WTC11 (cell line): Measurements from ENCODE around the gene TXNDC2. TPM values are rescaled to one million over a fixed set of nuclear protein-coding genes. Genes with fewer than 3 reads are reported as not detected.
"Not testable (repeated sequence)": the region's sequence is repeated elsewhere in the genome, so short reads cannot be mapped to it uniquely, and the experiment has no call there.

Experiments
- ATAC-seq: fragments of 200-7000 bp; cut with Tn5 transposase; 2 replicates; pipeline ENCODE4 v1.10.0; 2021; ENCODE audit warnings: mild to moderate bottlenecking, moderate library complexity
- CTCF ChIA-PET: fragments of 300-600 bp; sonication (Branson Sonifier 250); formaldehyde crosslinking; loops from one replicate; lab custom pipeline; 2021; ENCODE audit warnings: antibody characterized with exemption; lab: Charles Lee
- POLR2A ChIA-PET: fragments of 350-600 bp; sonication (Branson Sonifier 250); formaldehyde crosslinking; loops from one replicate; lab custom pipeline; 2021; ENCODE audit warnings: antibody characterized with exemption; lab: Charles Lee
- DNase-seq: peaks from one replicate; pipeline ENCODE4 v3.0.0; 2021; ENCODE audit warnings: low spot score
- H3K27ac Mint-ChIP-seq: 2 replicates; pipeline ENCODE4 v1.8.0; 2021; ENCODE audit warnings: mixed read lengths
- H3K27me3 Mint-ChIP-seq: 2 replicates; pipeline ENCODE4 v1.8.0; 2021; ENCODE audit warnings: low read depth, mild to moderate bottlenecking, moderate library complexity, mixed read lengths
- H3K36me3 Mint-ChIP-seq: 2 replicates; pipeline ENCODE4 v1.8.0; 2021; ENCODE audit warnings: mixed read lengths
- H3K4me1 Mint-ChIP-seq: 2 replicates; pipeline ENCODE4 v1.8.0; 2022; ENCODE audit warnings: mixed read lengths
- H3K4me3 Mint-ChIP-seq: 2 replicates; pipeline ENCODE4 v1.8.0; 2021; ENCODE audit warnings: mild to moderate bottlenecking, moderate library complexity, mixed read lengths
- H3K9me3 Mint-ChIP-seq: 2 replicates; pipeline ENCODE4 v1.8.0; 2021; ENCODE audit warnings: mixed read lengths
- ESRRA ChIP-seq: sonication (generic); formaldehyde crosslinking; IDR thresholded peaks from 2 replicates; pipeline ENCODE4 v1.8.1; 2022; ENCODE audit warnings: mild to moderate bottlenecking, missing genetic modification reagents, borderline replicate concordance
- FOXP1 ChIP-seq: sonication (generic); formaldehyde crosslinking; IDR thresholded peaks from 2 replicates; pipeline ENCODE4 v1.8.0; 2022; ENCODE audit warnings: missing genetic modification reagents, mild to moderate bottlenecking, moderate library complexity, borderline replicate concordance
- JAZF1 ChIP-seq: fragments of 250-450 bp; sonication (Bioruptor Pico); IDR thresholded peaks from 2 replicates; pipeline ENCODE4 v1.9.0; 2021; ENCODE audit warnings: moderate library complexity, mild to moderate bottlenecking, inconsistent platforms
- KAT7 ChIP-seq: sonication (generic); formaldehyde crosslinking; IDR thresholded peaks from 2 replicates; pipeline ENCODE4 v1.8.1; 2023; ENCODE audit warnings: missing genetic modification reagents, mild to moderate bottlenecking, borderline replicate concordance
- MXD4 ChIP-seq: fragments of 250-450 bp; sonication (Bioruptor Pico); IDR thresholded peaks from 2 replicates; pipeline ENCODE4 v1.8.0; 2021; ENCODE audit warnings: mild to moderate bottlenecking, moderate library complexity, borderline replicate concordance
- NFYB ChIP-seq: sonication (generic); formaldehyde crosslinking; conservative IDR thresholded peaks from 2 replicates; pipeline ENCODE4 v1.8.0; 2022; ENCODE audit warnings: low read depth, missing genetic modification reagents
- OVOL2 ChIP-seq: fragments of 250-450 bp; sonication (Bioruptor Pico); IDR thresholded peaks from 2 replicates; pipeline ENCODE4 v1.9.0; 2021; ENCODE audit warnings: mild to moderate bottlenecking, borderline replicate concordance
- TP53 ChIP-seq: sonication (generic); formaldehyde crosslinking; IDR thresholded peaks from 2 replicates; pipeline ENCODE4 v1.8.1; 2023; ENCODE audit warnings: mild to moderate bottlenecking, missing genetic modification reagents
- ZNF232 ChIP-seq: sonication (generic); formaldehyde crosslinking; IDR thresholded peaks from 2 replicates; pipeline ENCODE4 v1.8.0; 2022; ENCODE audit warnings: mild to moderate bottlenecking, missing genetic modification reagents
- ZNF263 ChIP-seq: sonication (generic); formaldehyde crosslinking; IDR thresholded peaks from 2 replicates; pipeline ENCODE4 v1.8.1; 2022; ENCODE audit warnings: low read depth, mild to moderate bottlenecking, moderate library complexity, missing genetic modification reagents
- ZNF416 ChIP-seq: fragments of 250-450 bp; sonication (Bioruptor Pico); IDR thresholded peaks from 2 replicates; pipeline ENCODE4 v1.9.0; 2021; ENCODE audit warnings: mild to moderate bottlenecking, inconsistent platforms
- total RNA-seq: library from RNA; stranded (reverse); gene quantifications from 3 replicates; pipeline ENCODE4 v1.2.3, GENCODE V29; 2021
- TF ChIP-seq, protein P1 (sequence below): fragments of 250-450 bp; sonication (Bioruptor Pico); IDR thresholded peaks from 2 replicates; pipeline ENCODE4 v1.9.0; 2021; ENCODE audit warnings: mild to moderate bottlenecking
- TF ChIP-seq, protein P2 (sequence below): sonication (generic); formaldehyde crosslinking; IDR thresholded peaks from 2 replicates; pipeline ENCODE4 v1.8.0; 2022; ENCODE audit warnings: mild to moderate bottlenecking, missing genetic modification reagents
- TF ChIP-seq, protein P3 (sequence below): sonication (generic); formaldehyde crosslinking; IDR thresholded peaks from 2 replicates; pipeline ENCODE4 v1.8.1; 2022; ENCODE audit warnings: low read depth, mild to moderate bottlenecking, moderate library complexity, missing genetic modification reagents, borderline replicate concordance
- TF ChIP-seq, protein P4 (sequence below): sonication (generic); formaldehyde crosslinking; conservative IDR thresholded peaks from 2 replicates; pipeline ENCODE4 v1.8.1; 2022; ENCODE audit warnings: mild to moderate bottlenecking, missing genetic modification reagents
- TF ChIP-seq, protein P5 (sequence below): fragments of 200-600 bp; IDR thresholded peaks from 2 replicates; pipeline ENCODE4 v1.8.0; 2022; ENCODE audit warnings: antibody characterized with exemption
- TF ChIP-seq, protein P6 (sequence below): sonication (generic); formaldehyde crosslinking; IDR thresholded peaks from 2 replicates; pipeline ENCODE4 v1.8.1; 2023; ENCODE audit warnings: mild to moderate bottlenecking, missing genetic modification reagents, moderate library complexity
- TF ChIP-seq, protein P7 (sequence below): sonication (generic); formaldehyde crosslinking; IDR thresholded peaks from 2 replicates; pipeline ENCODE4 v1.8.1; 2022; ENCODE audit warnings: missing genetic modification reagents, borderline replicate concordance
- TF ChIP-seq, protein P8 (sequence below): sonication (generic); formaldehyde crosslinking; IDR thresholded peaks from 2 replicates; pipeline ENCODE4 v1.8.0; 2022; ENCODE audit warnings: mild to moderate bottlenecking, missing genetic modification reagents
- TF ChIP-seq, protein P9 (sequence below): fragments of 250-450 bp; sonication (Bioruptor Pico); IDR thresholded peaks from 2 replicates; pipeline ENCODE4 v1.9.0; 2021; ENCODE audit warnings: mild to moderate bottlenecking, borderline replicate concordance

The TXNDC2 gene
- total RNA-seq, 1 experiment from 2014 or later: 0.26 TPM

DNA sequence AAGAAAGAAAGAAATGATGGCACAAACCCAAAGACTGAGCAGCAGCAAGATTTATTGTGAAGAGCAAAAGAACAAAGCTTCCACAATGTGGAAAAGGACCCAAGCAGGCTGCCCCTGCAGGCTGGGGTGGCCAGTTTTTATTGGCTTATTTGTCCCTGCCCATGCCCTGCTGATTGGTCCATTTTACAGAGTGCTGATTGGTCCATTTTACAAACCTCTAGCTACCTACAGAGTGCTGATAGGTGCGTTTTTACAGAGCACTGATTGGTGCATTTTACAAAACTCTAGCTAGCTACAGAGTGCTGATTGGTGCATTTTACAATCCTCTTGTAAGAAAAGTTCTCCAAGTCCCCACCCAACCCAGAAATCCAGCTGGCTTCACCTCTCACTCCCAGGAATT is 26.5 kb downstream of the TXNDC2 start:
- POLR2A ChIA-PET: interaction anchor here (1.8 kb wide), 1 partner anchor 74 kb away, joined by 8 read pairs; no protein-coding TSS in a partner anchor
- DNase-seq, H3K36me3 Mint-ChIP-seq, H3K27me3 Mint-ChIP-seq, H3K9me3 Mint-ChIP-seq, H3K27ac Mint-ChIP-seq, H3K4me3 Mint-ChIP-seq, ATAC-seq, CTCF ChIA-PET: not testable (repeated sequence)
- H3K4me1 Mint-ChIP-seq: peaks cover 23% of the 10 kb centered on the region
- peak; percentile 57 for TF ChIP-seq NFYB (CRISPR knock-in tag)

DNA sequence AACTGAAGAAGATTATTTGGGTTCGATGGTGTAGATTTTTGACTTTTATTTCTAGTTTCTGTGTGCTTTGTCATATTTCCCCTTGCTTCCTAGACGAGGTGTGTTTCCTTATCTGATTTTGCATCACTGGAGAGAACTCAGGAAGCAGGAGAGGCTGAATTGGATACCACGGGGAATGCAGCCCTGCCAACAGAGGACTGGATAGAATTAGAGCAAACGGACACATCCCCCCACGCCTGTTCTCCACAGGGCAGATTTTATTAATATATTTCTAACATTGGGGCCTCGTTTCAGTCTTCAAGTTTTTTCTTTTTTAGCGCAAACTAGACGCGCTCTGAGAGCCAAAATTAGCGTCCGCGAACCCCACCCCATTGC is 27.4 kb downstream of the TXNDC2 start:
- POLR2A ChIA-PET: interaction anchor here (0.6 to 1.8 kb wide), 6 partner anchors 9 to 298 kb away, joined by 3 to 8 read pairs (median 5); no protein-coding TSS in a partner anchor
- CTCF ChIA-PET: interaction anchor here (1.0 to 1.3 kb wide), 4 partner anchors 8 to 122 kb away, joined by 3 read pairs; no protein-coding TSS in a partner anchor
- H3K4me3 Mint-ChIP-seq: peak overlapping the region; percentile 85
- no peaks in the 10 kb centered on the region; the same call in 1 of the 2 replicates for H3K27me3 Mint-ChIP-seq
- peaks cover 5% of the 10 kb centered on the region; the same call in 1 of the 2 replicates for H3K9me3 Mint-ChIP-seq
- H3K36me3 Mint-ChIP-seq: no peaks in the 10 kb centered on the region
- DNase-seq (no peak), ATAC-seq (peak; percentile 2; the same call in 1 of the 2 replicates)
- no peak overlapping the region for H3K27ac Mint-ChIP-seq
- H3K4me1 Mint-ChIP-seq: peaks cover 23% of the 10 kb centered on the region
- TF ChIP-seq ESRRA (CRISPR knock-in tag) (no peak), KAT7 (CRISPR knock-in tag) (no peak), OVOL2 (CRISPR knock-in tag) (no peak), JAZF1 (CRISPR knock-in tag) (no peak), MXD4 (CRISPR knock-in tag) (no peak), ZNF263 (CRISPR knock-in tag) (no peak), FOXP1 (CRISPR knock-in tag) (no peak), ZNF232 (CRISPR knock-in tag) (no peak), ZNF416 (no peak), TP53 (CRISPR knock-in tag) (no peak)
- TF ChIP-seq, protein P1, sequence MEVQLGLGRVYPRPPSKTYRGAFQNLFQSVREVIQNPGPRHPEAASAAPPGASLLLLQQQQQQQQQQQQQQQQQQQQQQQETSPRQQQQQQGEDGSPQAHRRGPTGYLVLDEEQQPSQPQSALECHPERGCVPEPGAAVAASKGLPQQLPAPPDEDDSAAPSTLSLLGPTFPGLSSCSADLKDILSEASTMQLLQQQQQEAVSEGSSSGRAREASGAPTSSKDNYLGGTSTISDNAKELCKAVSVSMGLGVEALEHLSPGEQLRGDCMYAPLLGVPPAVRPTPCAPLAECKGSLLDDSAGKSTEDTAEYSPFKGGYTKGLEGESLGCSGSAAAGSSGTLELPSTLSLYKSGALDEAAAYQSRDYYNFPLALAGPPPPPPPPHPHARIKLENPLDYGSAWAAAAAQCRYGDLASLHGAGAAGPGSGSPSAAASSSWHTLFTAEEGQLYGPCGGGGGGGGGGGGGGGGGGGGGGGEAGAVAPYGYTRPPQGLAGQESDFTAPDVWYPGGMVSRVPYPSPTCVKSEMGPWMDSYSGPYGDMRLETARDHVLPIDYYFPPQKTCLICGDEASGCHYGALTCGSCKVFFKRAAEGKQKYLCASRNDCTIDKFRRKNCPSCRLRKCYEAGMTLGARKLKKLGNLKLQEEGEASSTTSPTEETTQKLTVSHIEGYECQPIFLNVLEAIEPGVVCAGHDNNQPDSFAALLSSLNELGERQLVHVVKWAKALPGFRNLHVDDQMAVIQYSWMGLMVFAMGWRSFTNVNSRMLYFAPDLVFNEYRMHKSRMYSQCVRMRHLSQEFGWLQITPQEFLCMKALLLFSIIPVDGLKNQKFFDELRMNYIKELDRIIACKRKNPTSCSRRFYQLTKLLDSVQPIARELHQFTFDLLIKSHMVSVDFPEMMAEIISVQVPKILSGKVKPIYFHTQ (CRISPR knock-in tag): no peak
- TF ChIP-seq, protein P2, sequence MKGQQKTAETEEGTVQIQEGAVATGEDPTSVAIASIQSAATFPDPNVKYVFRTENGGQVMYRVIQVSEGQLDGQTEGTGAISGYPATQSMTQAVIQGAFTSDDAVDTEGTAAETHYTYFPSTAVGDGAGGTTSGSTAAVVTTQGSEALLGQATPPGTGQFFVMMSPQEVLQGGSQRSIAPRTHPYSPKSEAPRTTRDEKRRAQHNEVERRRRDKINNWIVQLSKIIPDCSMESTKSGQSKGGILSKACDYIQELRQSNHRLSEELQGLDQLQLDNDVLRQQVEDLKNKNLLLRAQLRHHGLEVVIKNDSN (CRISPR knock-in tag): no peak
- TF ChIP-seq, protein P3, sequence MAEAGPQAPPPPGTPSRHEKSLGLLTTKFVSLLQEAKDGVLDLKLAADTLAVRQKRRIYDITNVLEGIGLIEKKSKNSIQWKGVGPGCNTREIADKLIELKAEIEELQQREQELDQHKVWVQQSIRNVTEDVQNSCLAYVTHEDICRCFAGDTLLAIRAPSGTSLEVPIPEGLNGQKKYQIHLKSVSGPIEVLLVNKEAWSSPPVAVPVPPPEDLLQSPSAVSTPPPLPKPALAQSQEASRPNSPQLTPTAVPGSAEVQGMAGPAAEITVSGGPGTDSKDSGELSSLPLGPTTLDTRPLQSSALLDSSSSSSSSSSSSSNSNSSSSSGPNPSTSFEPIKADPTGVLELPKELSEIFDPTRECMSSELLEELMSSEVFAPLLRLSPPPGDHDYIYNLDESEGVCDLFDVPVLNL (CRISPR knock-in tag): no peak
- TF ChIP-seq, protein P4, sequence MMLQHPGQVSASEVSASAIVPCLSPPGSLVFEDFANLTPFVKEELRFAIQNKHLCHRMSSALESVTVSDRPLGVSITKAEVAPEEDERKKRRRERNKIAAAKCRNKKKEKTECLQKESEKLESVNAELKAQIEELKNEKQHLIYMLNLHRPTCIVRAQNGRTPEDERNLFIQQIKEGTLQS (CRISPR knock-in tag): no peak
- TF ChIP-seq, protein P5, sequence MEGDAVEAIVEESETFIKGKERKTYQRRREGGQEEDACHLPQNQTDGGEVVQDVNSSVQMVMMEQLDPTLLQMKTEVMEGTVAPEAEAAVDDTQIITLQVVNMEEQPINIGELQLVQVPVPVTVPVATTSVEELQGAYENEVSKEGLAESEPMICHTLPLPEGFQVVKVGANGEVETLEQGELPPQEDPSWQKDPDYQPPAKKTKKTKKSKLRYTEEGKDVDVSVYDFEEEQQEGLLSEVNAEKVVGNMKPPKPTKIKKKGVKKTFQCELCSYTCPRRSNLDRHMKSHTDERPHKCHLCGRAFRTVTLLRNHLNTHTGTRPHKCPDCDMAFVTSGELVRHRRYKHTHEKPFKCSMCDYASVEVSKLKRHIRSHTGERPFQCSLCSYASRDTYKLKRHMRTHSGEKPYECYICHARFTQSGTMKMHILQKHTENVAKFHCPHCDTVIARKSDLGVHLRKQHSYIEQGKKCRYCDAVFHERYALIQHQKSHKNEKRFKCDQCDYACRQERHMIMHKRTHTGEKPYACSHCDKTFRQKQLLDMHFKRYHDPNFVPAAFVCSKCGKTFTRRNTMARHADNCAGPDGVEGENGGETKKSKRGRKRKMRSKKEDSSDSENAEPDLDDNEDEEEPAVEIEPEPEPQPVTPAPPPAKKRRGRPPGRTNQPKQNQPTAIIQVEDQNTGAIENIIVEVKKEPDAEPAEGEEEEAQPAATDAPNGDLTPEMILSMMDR: no peak
- TF ChIP-seq, protein P6, sequence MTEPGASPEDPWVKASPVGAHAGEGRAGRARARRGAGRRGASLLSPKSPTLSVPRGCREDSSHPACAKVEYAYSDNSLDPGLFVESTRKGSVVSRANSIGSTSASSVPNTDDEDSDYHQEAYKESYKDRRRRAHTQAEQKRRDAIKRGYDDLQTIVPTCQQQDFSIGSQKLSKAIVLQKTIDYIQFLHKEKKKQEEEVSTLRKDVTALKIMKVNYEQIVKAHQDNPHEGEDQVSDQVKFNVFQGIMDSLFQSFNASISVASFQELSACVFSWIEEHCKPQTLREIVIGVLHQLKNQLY (CRISPR knock-in tag): no peak
- TF ChIP-seq, protein P7, sequence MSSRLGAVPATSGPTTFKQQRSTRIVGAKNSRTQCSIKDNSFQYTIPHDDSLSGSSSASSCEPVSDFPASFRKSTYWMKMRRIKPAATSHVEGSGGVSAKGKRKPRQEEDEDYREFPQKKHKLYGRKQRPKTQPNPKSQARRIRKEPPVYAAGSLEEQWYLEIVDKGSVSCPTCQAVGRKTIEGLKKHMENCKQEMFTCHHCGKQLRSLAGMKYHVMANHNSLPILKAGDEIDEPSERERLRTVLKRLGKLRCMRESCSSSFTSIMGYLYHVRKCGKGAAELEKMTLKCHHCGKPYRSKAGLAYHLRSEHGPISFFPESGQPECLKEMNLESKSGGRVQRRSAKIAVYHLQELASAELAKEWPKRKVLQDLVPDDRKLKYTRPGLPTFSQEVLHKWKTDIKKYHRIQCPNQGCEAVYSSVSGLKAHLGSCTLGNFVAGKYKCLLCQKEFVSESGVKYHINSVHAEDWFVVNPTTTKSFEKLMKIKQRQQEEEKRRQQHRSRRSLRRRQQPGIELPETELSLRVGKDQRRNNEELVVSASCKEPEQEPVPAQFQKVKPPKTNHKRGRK: no peak
- TF ChIP-seq, protein P8, sequence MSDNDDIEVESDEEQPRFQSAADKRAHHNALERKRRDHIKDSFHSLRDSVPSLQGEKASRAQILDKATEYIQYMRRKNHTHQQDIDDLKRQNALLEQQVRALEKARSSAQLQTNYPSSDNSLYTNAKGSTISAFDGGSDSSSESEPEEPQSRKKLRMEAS (CRISPR knock-in tag): no peak
- TF ChIP-seq, protein P9, sequence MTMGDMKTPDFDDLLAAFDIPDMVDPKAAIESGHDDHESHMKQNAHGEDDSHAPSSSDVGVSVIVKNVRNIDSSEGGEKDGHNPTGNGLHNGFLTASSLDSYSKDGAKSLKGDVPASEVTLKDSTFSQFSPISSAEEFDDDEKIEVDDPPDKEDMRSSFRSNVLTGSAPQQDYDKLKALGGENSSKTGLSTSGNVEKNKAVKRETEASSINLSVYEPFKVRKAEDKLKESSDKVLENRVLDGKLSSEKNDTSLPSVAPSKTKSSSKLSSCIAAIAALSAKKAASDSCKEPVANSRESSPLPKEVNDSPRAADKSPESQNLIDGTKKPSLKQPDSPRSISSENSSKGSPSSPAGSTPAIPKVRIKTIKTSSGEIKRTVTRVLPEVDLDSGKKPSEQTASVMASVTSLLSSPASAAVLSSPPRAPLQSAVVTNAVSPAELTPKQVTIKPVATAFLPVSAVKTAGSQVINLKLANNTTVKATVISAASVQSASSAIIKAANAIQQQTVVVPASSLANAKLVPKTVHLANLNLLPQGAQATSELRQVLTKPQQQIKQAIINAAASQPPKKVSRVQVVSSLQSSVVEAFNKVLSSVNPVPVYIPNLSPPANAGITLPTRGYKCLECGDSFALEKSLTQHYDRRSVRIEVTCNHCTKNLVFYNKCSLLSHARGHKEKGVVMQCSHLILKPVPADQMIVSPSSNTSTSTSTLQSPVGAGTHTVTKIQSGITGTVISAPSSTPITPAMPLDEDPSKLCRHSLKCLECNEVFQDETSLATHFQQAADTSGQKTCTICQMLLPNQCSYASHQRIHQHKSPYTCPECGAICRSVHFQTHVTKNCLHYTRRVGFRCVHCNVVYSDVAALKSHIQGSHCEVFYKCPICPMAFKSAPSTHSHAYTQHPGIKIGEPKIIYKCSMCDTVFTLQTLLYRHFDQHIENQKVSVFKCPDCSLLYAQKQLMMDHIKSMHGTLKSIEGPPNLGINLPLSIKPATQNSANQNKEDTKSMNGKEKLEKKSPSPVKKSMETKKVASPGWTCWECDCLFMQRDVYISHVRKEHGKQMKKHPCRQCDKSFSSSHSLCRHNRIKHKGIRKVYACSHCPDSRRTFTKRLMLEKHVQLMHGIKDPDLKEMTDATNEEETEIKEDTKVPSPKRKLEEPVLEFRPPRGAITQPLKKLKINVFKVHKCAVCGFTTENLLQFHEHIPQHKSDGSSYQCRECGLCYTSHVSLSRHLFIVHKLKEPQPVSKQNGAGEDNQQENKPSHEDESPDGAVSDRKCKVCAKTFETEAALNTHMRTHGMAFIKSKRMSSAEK (CRISPR knock-in tag): no peak
